ENCODE data around the gene PDGFD.

GRCh38 chr11:103995896-103996295 is 168.1 kb downstream of the PDGFD start:
- TF ChIP-seq CTCF (conservative IDR thresholded peaks at IDR 0.05; ENCODE audit: low read depth in 2 of 2): no peak
- TF ChIP-seq REST (IDR thresholded peaks at IDR 0.05; ENCODE audit: unreplicated experiment): no peak
- TF ChIP-seq EZH2 (IDR thresholded peaks at IDR 0.05; ENCODE audit: low read depth, unreplicated experiment): no peak
- TF ChIP-seq CREB1 (CRISPR knock-in tag; IDR thresholded peaks at IDR 0.05; ENCODE audit: low read depth): no peak
- no peak for TF ChIP-seq EZH2phosphoT487 (IDR thresholded peaks at IDR 0.05; ENCODE audit: unreplicated experiment)
- no peak for TF ChIP-seq STAT1 (IDR thresholded peaks at IDR 0.05; ENCODE audit: unreplicated experiment)
- no peak for TF ChIP-seq ZNF331 (CRISPR knock-in tag; IDR thresholded peaks at IDR 0.05; ENCODE audit: low read depth)
- no peak for TF ChIP-seq POLR2AphosphoS5 (IDR thresholded peaks at IDR 0.05; ENCODE audit: low read depth)
